Calu3 (cell line): Measurements from ENCODE around the gene NKD1. TPM values are rescaled to one million over a fixed set of nuclear protein-coding genes. Genes with fewer than 3 reads are reported as not detected.

Experiments
- BruUV-seq: library from RNA; stranded (reverse); fragments of 400-500 nt; replicated peaks from 2 replicates; lab custom pipeline; 2021; lab: Mats Ljungman, UMichigan
- CTCF ChIA-PET: fragments of 300-600 bp; sonication (Branson Sonifier 250); formaldehyde crosslinking; loops from one replicate; lab custom pipeline; 2022; ENCODE audit warnings: antibody characterized with exemption; lab: Charles Lee
- DNase-seq: peaks from one replicate; pipeline ENCODE4 v3.0.0; 2022
- H3K27ac Mint-ChIP-seq: one replicate; pipeline ENCODE4 v1.8.0; 2022; ENCODE audit warnings: mixed read lengths; ENCODE audit not compliant: unreplicated experiment
- H3K27me3 Mint-ChIP-seq: one replicate; pipeline ENCODE4 v1.8.0; 2022; ENCODE audit warnings: mixed read lengths; ENCODE audit not compliant: unreplicated experiment
- H3K36me3 Mint-ChIP-seq: one replicate; pipeline ENCODE4 v1.8.0; 2022; ENCODE audit warnings: mild to moderate bottlenecking, moderate library complexity, mixed read lengths; ENCODE audit not compliant: insufficient read depth, unreplicated experiment
- H3K4me1 Mint-ChIP-seq: one replicate; pipeline ENCODE4 v1.8.0; 2022; ENCODE audit warnings: mild to moderate bottlenecking, low read depth, mixed read lengths; ENCODE audit not compliant: unreplicated experiment
- H3K4me3 Mint-ChIP-seq: one replicate; pipeline ENCODE4 v1.8.0; 2022; ENCODE audit warnings: mild to moderate bottlenecking, low read depth, moderate library complexity, mixed read lengths; ENCODE audit not compliant: unreplicated experiment
- H3K9me3 Mint-ChIP-seq: one replicate; pipeline ENCODE4 v1.8.0; 2022; ENCODE audit warnings: low read depth, mixed read lengths; ENCODE audit not compliant: unreplicated experiment
- CTCF ChIP-seq: fragments of 200-600 bp; IDR thresholded peaks from one replicate; pipeline ENCODE4 v1.8.0; 2022; ENCODE audit warnings: antibody characterized with exemption; ENCODE audit not compliant: unreplicated experiment
- intact Hi-C: fragments of 100-400 bp; cut with micrococcal nuclease; formaldehyde crosslinking; loops from one replicate; pipeline ENCODE4 v1.10.0; 2022; ENCODE audit not compliant: unreplicated experiment
- total RNA-seq: library from RNA; stranded (reverse); gene quantifications from 2 replicates; pipeline ENCODE4 v1.2.3, GENCODE V29; 2022

The NKD1 gene
- total RNA-seq, 1 experiment from 2014 or later, result 0.31 TPM

GRCh38 chr16:50587543-50587942, 39.3 kb downstream of the NKD1 start:
- CTCF ChIA-PET, result no interaction called here
- no peaks in the 10 kb centered on the region for H3K9me3 Mint-ChIP-seq
- no TSS peak for BruUV-seq
- TF ChIP-seq CTCF, result no peak
- H3K36me3 Mint-ChIP-seq, result no peaks in the 10 kb centered on the region
- peaks cover 94% of the 10 kb centered on the region for H3K27me3 Mint-ChIP-seq
- DNase-seq, result no peak
- H3K27ac Mint-ChIP-seq, result no peak overlapping the region
- H3K4me1 Mint-ChIP-seq, result no peaks in the 10 kb centered on the region
- H3K4me3 Mint-ChIP-seq, result no peak overlapping the region
- intact Hi-C loops, result no loop called here

DNA sequence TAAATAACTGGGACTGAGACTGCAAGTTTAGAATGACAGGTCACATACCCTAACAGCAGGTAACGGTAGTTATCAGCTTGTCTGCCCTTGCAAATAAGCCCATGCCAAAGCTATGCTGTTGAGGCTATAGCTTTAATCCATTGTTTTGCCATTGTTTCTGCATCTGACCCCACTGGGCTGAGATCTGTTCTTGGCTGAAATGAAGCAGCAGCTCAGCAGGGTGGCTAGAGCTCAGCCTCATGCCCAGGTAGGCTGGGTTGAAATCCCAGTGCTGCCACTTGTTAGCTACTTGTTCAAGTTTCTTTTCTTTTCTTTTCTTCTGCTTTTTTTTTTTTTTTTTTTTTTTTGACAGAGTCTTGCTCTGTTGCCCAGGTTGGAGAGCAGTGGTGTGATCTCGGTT, 40.1 kb downstream of the NKD1 start:
- TF ChIP-seq CTCF, result no peak
- Mint-ChIP-seq H3K4me3 (no peak overlapping the region), H3K4me1 (no peaks in the 10 kb centered on the region), H3K9me3 (no peaks in the 10 kb centered on the region), H3K27me3 (peaks cover 94% of the 10 kb centered on the region), H3K27ac (no peak overlapping the region), H3K36me3 (no peaks in the 10 kb centered on the region)
- no TSS peak for BruUV-seq
- DNase-seq, result no peak
- CTCF ChIA-PET, result interaction anchor here (0.6 kb wide), 1 partner anchor 213 kb away, joined by 4 read pairs; no protein-coding TSS in a partner anchor
- intact Hi-C loops, result no loop called here

- H3K4me1 Mint-ChIP-seq, result no peaks in the 10 kb centered on the region
- intact Hi-C loops, result no loop called here
- no peaks in the 10 kb centered on the region for H3K36me3 Mint-ChIP-seq
- CTCF ChIA-PET, result interaction anchor here (1.3 kb wide), 1 partner anchor 13 kb away, joined by 5 read pairs; no protein-coding TSS in a partner anchor
- no peak for TF ChIP-seq CTCF
- H3K27ac Mint-ChIP-seq, result no peak overlapping the region
- no peaks in the 10 kb centered on the region for H3K9me3 Mint-ChIP-seq
- no peak for DNase-seq
- no peak overlapping the region for H3K4me3 Mint-ChIP-seq
- peaks cover 97% of the 10 kb centered on the region for H3K27me3 Mint-ChIP-seq
- BruUV-seq, result no TSS peak
Observed at GRCh38 chr16:50591209-50591608, 43.0 kb downstream of the NKD1 start.

GRCh38 chr16:50591800-50592771, 43.9 kb downstream of the NKD1 start:
- Mint-ChIP-seq H3K4me3 (no peak overlapping the region), H3K9me3 (no peaks in the 10 kb centered on the region), H3K36me3 (no peaks in the 10 kb centered on the region), H3K27me3 (peaks cover 97% of the 10 kb centered on the region), H3K4me1 (no peaks in the 10 kb centered on the region), H3K27ac (no peak overlapping the region)
- intact Hi-C loops, result loop anchor here (1.0 kb wide), 1 partner anchor 214 kb away; no protein-coding TSS in a partner anchor
- no TSS peak for BruUV-seq
- DNase-seq, result peak; percentile 35
- no peak for TF ChIP-seq CTCF
- CTCF ChIA-PET, result interaction anchor here (1.1 kb wide), 1 partner anchor 214 kb away, joined by 4 read pairs; no protein-coding TSS in a partner anchor
